ENCODE results near the gene MYO7A.

GRCh38 chr11:77190331-77191075, 62.5 kb downstream of the MYO7A start:
- TF ChIP-seq EP300 (IDR thresholded peaks at IDR 0.05) (no peak), POLR2AphosphoS5 (IDR thresholded peaks at IDR 0.05) (no peak), POLR2A (IDR thresholded peaks at IDR 0.05; ENCODE audit: low read depth) (no peak)
- TF ChIP-seq, protein P1, sequence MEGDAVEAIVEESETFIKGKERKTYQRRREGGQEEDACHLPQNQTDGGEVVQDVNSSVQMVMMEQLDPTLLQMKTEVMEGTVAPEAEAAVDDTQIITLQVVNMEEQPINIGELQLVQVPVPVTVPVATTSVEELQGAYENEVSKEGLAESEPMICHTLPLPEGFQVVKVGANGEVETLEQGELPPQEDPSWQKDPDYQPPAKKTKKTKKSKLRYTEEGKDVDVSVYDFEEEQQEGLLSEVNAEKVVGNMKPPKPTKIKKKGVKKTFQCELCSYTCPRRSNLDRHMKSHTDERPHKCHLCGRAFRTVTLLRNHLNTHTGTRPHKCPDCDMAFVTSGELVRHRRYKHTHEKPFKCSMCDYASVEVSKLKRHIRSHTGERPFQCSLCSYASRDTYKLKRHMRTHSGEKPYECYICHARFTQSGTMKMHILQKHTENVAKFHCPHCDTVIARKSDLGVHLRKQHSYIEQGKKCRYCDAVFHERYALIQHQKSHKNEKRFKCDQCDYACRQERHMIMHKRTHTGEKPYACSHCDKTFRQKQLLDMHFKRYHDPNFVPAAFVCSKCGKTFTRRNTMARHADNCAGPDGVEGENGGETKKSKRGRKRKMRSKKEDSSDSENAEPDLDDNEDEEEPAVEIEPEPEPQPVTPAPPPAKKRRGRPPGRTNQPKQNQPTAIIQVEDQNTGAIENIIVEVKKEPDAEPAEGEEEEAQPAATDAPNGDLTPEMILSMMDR (IDR thresholded peaks at IDR 0.05) = no peak
